SK-N-SH treated with all-trans-retinoic acid at 6 μM for 48 hours (cell line): ENCODE data around the gene DYNC1H1.

ENCODE experiments used
- BACH2 ChIP-seq: fragments of 250-450 bp; sonication (Bioruptor Pico); IDR thresholded peaks from 2 replicates; pipeline ENCODE4 v1.9.0; 2021; ENCODE audit warnings: mild to moderate bottlenecking, borderline replicate concordance
- ZNF565 ChIP-seq: fragments of 450-650 bp; formaldehyde crosslinking; conservative IDR thresholded peaks from 2 replicates; pipeline ENCODE4 v1.5.0; 2020; ENCODE audit warnings: low read depth, mild to moderate bottlenecking, moderate library complexity
- TF ChIP-seq, protein P1 (sequence below): fragments of 250-450 bp; sonication (Bioruptor Pico); IDR thresholded peaks from 2 replicates; pipeline ENCODE4 v1.5.1; 2021; ENCODE audit warnings: mild to moderate bottlenecking, moderate library complexity

- TF ChIP-seq, protein P1, sequence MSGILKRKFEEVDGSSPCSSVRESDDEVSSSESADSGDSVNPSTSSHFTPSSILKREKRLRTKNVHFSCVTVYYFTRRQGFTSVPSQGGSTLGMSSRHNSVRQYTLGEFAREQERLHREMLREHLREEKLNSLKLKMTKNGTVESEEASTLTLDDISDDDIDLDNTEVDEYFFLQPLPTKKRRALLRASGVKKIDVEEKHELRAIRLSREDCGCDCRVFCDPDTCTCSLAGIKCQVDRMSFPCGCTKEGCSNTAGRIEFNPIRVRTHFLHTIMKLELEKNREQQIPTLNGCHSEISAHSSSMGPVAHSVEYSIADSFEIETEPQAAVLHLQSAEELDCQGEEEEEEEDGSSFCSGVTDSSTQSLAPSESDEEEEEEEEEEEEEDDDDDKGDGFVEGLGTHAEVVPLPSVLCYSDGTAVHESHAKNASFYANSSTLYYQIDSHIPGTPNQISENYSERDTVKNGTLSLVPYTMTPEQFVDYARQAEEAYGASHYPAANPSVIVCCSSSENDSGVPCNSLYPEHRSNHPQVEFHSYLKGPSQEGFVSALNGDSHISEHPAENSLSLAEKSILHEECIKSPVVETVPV (CRISPR knock-in tag): no peak
- TF ChIP-seq ZNF565 (CRISPR knock-in tag) (no peak), BACH2 (CRISPR knock-in tag) (no peak)
Observed at GRCh38 chr14:102066041-102066451, 101.7 kb downstream of the DYNC1H1 start.
